Daoy (cell line): Measurements from ENCODE around the gene CABP5. TPM values are rescaled to one million over a fixed set of nuclear protein-coding genes. Genes with fewer than 3 reads are reported as not detected.
"Not testable (repeated sequence)": the region's sequence is repeated elsewhere in the genome, so short reads cannot be mapped to it uniquely, and the experiment has no call there.

Experiments
- DNase-seq: peaks from one replicate; pipeline ENCODE4 v3.0.0-alpha.2; 2015; ENCODE audit warnings: low read depth
- total RNA-seq: library from RNA; depleted of rRNA; stranded (reverse); fragments of >200 nt; shearing (Covaris generic); gene quantifications from 2 replicates; pipeline ENCODE4 v1.2.3, GENCODE V29; 2014; rRNA removed

The CABP5 gene
- total RNA-seq = not detected in 2 replicates

DNA sequence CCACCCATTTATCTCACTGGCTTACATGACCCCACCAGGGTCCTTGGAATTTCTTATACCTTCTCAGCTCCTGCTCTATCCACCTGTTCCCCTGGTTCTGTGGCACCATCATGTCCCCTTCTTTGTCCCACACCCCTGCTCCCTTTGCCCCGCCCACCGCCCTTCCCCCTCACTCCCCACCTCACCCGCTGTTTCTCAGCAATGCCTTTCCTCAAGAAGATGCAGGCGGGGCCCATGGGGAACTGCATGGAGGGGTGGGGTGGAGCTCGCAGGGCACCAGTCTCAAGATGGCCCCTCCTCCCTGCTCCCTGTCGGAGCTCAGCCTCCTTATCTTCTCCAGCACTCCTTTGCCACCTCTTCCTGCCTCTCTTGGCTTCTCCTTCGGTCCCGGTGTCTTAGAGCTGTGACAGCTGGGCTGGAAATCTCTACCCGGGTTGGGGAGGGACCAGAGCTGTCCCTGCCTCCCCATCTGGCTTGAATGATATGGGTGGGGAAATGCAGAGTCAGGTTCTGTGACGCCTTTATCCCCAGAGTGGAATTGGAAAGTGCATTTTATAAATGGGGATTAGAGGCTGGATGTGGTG lies at the start of gene CABP5:
CABP5 (minus strand) TSS at position 405 of the 584 bp plus-strand sequence; CDS start at position 248, 157 bp downstream.
- DNase-seq = no peak

DNA sequence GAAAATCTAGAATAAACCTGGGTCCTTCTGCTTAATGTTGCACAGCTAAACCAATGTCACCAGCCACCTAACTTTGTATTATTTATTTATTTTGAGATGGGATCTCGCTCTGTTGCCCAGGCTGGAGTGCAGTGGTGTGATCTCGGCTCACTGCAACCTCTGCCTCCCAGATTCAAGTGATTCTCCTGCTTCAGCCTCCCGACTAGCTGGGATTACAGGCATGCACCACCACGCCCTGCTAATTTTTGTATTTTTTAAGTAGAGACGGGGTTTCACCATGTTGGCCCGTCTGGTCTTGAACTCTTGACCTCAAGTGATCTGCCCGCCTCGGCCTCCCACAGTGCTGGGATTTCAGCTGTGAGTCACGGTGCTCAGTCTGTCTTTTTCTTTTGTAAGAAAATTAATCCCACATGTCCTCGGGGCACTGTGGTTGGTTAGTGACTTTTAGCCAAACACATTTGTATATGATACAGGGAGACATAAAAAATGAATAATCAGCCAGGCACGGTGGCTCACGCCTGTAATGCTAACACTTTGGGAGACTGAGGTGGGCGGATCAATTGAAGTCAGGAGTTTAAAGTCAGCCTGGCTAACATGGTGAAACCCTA lies 47.3 kb upstream of the CABP5 start:
- peak; percentile 91 for DNase-seq

DNA sequence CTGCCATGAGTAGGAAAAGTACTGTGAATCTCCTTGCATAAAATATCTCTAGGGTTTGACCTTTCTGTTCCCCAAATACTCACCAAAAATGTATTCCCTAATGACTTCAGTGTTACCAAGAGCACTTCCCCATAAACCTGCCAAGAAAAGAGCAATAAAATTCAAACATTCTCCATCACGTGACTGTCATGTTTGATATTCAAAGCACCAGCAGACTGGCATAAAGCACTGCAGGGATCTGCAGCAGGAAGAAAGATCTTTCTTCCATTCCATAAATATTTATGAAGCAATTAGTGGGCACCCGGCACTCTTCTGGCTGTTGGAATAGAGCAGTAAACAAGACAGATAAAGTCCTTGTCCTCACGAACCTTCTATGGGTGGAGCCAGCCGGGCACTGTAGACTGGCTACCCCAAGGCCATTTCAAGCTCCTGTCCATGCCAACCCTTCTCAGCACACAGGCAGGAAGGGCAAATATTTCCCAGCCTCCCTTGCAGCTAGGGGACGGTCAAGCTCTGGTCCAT lies 46.5 kb upstream of the CABP5 start:
- DNase-seq = peak; percentile 39

DNA sequence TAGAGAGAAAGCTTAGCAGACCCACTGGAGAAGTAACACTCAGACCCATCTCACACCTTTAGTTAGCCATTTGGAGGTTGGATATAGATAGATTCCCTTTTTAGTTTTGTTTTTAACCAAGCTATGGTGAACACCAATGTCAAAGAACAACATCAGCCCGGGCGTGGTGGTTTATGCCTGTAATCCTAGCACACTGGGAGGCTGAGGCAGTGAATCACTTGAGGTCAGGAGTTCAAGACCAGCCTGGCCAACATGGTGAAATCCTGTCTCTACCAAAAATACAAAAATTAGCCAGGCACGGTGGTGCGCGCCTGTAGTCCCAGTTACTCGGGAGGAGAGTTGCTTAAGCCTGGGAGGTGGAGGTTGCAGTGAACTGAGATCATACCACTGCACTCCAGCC lies 45.1 kb upstream of the CABP5 start:
- DNase-seq = not testable (repeated sequence)

DNA sequence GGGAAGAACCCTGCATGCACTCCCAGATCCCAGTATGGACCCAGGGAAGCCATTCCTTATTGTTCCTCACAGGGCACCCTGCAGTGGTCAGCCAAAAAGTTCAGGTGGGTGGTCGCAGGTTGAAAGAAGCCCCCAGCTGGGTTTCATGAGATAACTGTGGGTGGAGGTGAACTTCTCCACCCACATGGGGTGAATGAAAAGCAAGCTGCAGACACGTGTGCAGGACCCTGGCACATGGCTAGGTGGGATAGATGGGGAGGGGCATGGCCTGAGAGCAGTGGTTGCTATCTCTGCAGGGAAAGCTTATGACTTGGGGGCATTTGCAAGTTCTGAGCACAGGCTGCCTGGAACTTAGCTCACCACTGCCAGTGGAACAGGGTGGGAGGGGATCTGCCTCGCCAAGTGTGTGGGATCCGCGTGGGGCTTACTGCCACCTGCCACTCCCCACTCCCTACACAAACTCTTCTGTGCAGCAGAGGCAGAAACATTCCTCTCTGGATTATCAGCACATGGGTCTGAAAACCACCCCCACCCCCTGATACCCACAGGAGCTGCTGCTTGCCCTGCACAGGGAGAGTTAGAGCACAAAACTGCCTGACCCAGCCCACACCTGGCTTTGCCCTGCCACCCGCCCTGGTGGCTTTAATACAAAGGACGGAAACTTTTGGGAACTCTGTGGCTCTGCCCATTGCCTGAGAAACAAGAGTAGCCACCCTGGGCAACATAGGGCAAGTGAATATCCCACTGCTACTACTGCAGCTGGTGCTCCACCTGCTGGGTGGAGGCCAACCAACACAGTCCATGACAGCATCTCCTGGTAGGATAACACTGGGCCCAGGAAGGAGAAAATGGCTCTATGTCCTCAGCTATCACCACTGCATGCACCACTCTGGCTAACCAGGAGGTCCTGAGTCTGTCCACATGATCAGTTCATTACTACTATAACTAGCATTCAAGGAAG lies 42.3 kb upstream of the CABP5 start:
- no peak for DNase-seq

DNA sequence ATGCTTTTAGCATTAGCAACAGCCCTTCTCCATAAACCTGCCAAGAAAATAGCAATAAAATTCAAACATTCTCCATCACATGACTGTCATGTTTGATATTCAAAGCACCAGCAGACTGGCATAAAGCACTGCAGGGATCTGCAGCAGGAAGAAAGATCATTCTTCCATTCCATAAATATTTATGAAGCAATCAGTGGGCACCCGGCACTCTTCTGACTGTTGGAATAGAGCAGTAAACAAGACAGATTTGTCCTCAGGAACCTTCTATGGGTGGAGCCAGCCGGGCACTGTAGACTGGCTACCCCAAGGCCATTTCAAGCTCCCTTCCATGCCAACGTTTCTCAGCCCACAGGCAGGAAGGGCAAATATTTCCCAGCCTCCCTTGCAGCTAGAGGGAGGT lies 41.2 kb upstream of the CABP5 start:
- DNase-seq = no peak

DNA sequence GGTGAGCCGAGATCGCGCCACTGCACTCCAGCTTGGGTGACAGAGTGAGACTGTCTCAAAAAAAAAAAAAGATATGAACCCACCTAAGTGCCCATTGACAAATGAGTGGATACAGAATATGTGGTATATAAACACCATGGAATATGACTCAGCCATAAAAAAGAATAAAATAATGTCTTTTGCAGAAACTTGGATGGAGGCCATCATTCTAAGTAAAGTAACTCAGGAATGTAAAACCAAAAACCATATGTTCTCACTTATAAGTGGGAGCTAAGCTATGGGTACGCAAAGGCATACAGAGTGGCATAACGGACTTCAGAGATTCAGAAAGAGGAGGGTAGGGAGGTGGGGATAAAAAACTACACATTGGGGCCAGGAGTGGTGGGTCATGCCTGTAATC lies 37.2 kb upstream of the CABP5 start:
- DNase-seq = no peak

DNA sequence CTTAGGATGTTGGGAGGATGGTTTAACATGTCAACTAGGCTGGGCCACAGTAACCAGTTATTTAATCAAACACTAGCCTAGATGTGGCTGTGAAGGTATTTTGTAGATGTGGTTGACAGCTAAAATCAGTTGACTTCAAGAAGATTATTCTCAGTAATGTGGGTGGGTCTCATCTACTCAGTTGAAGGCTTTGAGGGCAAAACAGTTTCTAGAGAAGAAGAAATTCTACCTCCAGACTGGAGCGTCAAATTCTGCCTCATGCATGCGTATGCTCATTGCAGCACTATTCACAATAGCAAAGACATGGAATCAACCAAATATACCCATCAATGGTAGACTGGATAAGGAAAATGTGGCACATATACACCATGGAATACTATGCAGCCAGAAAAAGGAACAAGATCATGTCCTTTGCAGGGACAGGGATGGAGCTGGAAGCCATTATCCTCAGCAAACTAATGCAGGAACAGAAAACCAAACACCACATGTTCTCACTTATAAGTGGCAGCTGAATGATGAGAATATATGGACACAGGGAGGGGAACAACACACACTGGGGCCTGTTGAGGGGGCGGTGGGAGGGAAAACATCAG lies 26.4 kb upstream of the CABP5 start:
- DNase-seq = not testable (repeated sequence)

DNA sequence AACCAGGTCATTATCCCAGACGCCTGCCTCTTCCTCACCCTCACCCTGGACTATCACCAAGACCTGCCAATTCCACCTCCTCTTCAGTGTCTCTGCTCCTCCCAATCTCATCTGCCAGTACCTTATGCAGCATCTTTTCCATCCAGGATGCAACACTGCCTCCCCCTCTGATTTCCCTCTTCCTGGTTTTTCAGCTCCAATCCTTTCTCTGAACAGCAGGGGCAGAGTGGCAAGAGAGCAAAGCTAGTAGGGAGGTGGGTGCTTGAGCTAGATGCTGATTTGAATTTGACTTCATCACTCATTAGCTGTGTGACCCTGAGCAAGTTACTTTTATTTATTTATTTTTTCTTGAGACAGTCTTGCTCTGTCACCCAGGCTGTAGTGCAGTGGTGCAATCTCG lies 25.6 kb upstream of the CABP5 start:
- DNase-seq = no peak

DNA sequence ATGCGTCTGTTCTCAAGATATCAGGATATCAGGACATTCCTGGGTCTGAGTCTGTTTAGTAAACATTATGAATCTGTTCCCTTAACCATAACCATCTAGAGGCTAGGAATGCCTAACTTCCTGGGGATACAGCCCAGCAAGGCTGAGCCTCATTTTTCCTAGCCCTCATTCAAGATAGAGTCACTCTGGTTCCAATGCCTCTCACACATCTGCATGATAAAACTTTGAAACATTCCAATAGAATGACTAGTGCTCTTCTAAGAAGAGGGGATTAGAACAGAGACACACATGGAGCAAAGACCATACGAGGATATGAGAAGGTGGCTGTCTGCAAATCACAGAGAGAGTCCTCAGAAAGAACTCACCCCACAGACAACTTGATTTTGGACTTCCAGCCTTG lies 20.6 kb upstream of the CABP5 start:
- no peak for DNase-seq

DNA sequence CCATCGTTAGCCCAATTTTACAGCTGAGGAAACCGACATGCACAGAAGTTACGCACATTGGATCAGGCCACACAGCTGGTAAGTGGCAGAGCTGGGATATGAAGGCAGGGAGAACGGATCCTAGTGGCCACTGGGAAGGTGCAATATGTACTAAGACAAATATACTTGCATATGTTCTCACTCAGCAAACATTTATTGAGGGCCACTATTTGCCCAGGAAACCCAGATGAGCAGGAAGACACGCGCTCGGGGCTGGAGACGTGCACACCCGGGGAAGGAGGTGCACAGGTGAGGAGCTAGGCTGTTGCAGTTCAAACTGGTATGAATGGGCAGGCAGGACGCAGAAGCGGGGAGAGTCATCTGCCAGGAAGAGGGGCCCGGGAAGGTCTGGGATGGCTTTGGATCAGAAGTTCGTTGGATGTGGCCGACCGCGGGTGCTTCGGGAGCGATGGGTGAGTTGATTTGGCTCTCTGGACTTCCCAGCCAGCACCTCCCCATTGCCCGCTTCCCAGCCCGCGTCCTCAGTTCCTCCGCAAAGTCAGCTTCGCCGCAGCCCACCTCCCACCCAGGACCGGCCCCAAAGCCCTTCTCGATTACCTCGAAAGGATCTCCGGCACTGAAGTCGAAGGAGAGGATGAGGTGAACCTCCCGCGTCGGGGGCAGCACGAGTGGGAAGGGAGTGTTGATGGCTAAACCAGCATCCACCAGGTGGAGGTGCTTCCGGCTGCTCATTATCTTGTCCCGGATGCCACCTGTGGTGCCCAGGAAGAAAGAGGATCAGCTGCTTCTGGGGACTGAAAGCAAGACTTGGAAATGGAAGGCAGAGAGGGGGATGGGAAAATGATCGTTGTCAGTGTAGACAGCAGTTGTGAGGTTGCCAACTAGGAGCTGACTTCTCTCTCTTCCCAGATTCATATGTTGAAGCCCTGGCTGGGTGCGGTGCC lies 17.8 kb upstream of the CABP5 start:
- DNase-seq = no peak

DNA sequence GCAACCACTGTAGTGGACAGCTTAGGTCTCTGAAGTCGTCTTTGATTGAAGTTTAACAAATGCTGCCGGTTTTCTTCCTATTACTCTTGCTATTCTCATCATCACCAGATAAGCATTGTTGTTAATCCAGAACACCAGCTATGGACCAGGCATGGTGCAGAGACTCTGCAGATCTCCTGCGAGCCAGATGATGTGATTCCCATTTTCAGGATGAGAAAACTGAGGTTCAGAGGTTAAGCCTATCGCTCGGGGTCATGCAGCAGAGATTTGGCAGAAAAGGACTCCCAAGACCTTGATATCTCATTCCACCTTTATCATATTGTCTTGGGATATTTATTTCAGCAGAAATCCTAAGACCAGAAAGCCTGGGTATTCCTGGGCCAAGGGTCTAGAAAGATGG lies 16.5 kb upstream of the CABP5 start:
- no peak for DNase-seq

DNA sequence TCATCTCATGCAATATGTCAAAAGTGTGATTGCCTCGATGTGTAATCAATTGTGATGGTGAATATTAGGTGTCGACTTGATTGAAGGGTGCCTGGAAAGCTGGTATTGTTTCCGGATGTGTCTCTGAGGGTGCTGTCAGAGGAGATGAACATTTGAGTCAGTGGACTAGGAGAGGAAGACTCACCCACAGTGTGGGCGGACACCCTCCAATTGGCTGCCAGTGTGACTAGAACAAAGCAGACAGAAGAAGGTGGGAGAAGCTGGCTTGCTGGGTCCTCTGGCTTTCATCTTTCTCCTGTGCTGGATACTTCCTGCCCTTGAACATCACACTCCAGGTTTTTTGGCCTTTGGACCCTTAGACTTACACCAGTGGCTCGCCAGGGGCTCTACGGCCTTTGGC lies 15.5 kb upstream of the CABP5 start:
- DNase-seq = no peak

DNA sequence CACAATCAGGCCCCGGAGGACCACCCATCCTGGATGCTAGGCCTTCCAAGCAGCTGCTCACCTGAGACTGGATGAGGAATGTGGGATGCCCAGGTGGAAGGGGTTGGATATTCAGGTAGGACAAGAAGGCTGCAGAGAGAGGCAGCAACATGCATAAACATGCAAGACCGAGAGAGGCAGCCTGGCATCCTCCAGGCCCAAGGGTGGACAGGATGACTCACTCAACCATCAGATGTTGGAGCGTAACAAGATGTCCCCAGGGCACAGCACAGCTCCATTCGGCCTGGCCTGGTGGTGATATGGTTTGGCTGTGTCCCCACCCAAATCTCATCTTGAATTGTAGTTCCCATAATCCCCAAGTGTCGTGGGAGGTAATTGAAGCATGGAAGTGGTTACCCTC lies 10.0 kb upstream of the CABP5 start:
- peak; percentile 18 for DNase-seq

DNA sequence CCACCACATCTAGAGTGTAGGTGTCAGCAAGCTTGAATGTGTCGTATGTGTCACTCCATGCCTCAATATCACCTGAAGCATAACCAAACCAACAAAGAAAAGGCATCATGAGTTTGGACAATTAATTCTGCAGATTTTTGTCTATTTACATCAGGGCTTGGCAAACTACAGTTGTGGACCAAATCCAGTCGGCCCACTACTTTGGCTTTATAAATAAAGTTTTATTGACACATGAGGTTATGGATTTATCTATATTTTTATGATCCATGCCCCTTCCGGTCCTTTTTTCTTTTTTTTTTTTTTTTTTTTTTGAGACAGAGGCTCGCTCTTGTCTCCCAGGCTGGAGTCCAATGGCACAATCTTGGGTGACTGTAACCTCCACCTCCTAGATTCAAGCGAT lies 9.2 kb upstream of the CABP5 start:
- no peak for DNase-seq

DNA sequence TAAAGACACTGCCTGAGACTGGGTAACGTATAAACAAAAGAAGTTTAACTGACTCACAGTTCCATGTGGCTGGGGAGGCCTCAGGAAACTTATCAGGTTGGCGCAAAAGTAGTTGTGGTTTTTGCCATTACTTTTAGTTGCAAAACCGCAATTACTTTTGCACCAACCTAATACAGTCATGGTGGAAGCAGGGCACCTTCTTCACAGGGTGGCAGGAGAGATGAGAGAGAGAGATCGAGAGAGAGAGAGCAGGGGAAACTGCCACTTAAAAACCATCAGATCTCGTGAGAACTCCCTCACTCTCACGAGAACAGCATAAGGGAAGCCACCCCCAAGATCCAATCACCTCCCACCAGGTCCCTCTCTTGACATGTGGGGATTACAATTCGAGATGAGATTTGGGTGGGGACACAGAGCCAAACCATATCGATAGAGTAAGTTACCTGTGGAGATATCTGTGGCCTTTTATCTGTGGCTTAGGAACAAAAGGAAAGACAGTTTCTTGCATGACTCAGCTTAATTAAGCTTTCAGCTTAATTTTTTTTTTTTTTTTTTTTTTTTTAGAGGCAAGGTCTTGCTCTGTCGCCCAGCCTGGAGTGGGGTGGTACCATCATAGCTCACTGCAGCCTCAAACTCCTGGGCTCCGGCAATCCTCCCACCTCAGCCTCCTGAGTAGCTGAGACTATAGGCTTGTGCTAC lies 7.6 kb upstream of the CABP5 start:
- no peak for DNase-seq

DNA sequence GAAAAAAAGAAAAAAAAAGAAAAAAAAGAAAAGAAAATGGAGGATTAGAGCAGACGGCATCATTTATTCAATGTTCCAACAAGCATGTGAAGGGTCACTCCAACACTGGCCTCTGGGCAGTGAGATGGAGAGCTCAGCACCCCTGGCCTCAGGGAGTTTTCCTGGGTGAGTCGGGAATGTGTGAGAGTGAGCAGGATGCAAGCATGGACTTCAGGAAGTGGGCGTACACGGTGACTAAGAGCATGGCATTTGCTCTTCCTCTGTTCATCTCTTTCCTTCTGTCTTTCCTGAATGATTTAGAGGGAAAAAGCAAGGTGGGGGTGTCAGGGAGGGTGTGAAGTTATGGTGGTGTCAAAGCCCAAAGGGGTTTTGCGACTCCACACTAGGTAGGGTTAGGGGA lies 682 bp upstream of the CABP5 start:
- peak; percentile 39 for DNase-seq

DNA sequence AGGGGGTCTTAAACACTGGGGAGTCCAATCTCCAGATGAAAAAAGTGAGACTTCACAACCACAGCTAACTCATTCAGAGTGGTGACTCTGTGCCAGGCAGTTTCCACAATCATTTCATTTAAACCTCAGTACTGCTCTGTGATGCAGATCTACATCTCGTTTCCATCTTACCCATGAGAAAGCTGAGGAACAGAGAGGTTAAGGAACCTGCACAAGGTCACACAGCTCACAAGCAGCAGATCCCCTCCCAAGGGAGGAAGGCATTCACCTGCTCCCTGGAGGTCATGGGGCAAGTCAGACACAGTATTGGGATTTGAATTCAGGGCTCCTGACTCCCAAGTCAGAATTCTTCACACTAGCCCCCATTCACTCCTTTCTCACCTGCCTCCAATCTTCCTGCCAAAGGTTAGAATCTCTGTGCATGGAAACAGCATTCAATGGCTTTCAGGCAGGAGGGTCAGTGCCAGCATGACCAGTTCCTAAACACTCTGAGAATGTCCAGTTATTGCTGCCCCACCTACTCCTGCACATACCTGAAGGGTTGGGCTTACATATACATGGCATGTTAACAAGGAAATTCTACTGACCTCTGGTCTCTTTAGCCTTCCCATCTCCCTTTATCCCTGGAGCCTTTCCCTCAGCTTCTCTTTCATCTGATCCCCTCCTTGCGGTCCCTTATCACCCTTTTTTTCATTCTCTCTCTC lies 1.9 kb downstream of the CABP5 start:
- DNase-seq = no peak

DNA sequence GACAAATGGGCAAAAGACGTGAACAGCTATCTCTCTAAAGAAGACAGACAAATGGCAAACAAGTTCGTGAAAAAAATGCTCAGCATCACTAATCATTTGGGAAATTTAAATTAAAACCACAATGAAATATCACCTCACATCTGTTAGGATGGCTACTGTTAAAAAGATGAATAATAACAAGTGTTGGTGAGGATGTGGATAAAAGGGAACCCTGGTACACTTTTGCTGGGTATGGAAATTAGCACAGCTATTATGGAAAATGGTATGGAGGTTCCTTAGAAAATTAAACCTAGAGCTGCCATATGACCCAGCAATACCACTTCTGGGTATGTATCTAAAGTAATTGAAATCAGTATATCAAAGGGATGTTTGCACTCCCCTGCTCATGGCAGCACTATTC lies 7.1 kb downstream of the CABP5 start:
- DNase-seq = no peak

DNA sequence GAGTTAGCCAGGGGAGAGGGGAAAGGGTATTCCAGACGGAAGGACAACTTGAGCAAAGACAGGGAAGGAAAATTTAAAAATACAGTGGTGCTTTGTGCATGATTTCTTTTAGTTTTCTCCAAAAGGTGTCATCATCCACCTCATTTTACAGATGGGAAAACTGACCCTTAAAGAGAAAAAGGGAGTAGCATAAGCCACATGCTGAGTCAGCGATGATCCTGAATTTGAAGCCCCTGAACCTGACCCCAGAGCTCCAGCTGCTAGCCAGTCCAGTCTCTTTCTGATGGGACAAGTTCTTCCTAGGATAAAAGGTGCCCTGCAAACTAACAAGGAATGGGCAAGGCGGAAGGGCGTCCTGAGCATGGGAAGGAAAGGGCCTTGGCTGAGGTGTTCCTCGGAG lies 10.3 kb downstream of the CABP5 start:
- DNase-seq = no peak
